OCI-LY1 (cell line): ENCODE results near the gene ALG9.
A peak's percentile ranks its signal among the peaks of the same experiment; 100 is the strongest.

Source experiments
- H2AFZ ChIP-seq: fragments of 200-600 bp; sonication (generic), shearing (Covaris generic); 2 replicates; pipeline ENCODE4 v1.6.0; 2014; ENCODE audit warnings: antibody characterized with exemption, mild to moderate bottlenecking, low read length
- H3F3A ChIP-seq: fragments of 200-600 bp; sonication (generic), shearing (Covaris generic); 2 replicates; pipeline ENCODE4 v1.6.0; 2014; ENCODE audit warnings: mild to moderate bottlenecking, antibody characterized with exemption, low read length, moderate library complexity; ENCODE audit not compliant: insufficient read depth
- H3K27ac ChIP-seq: fragments of 200-600 bp; sonication (generic); 2 replicates; pipeline ENCODE4 v1.5.1; 2014; ENCODE audit warnings: low read length, mixed run types, mild to moderate bottlenecking, low read depth; ENCODE audit not compliant: poor library complexity, severe bottlenecking
- H3K27me3 ChIP-seq: fragments of 200-600 bp; sonication (generic); 2 replicates; pipeline ENCODE4 v1.6.0; 2014; ENCODE audit warnings: antibody characterized with exemption, mild to moderate bottlenecking, low read length, moderate library complexity; ENCODE audit not compliant: insufficient read depth
- H3K36me3 ChIP-seq: fragments of 200-600 bp; sonication (generic); 2 replicates; pipeline ENCODE4 v1.6.1; 2014; ENCODE audit warnings: mild to moderate bottlenecking, antibody characterized with exemption, low read length, moderate library complexity, mixed read lengths; ENCODE audit not compliant: insufficient read depth
- H3K4me1 ChIP-seq: fragments of 200-600 bp; sonication (generic); 2 replicates; pipeline ENCODE4 v1.5.1; 2014; ENCODE audit warnings: mild to moderate bottlenecking, low read length, moderate library complexity; ENCODE audit not compliant: insufficient read depth, severe bottlenecking
- H3K4me2 ChIP-seq: fragments of 200-600 bp; sonication (generic), shearing (Covaris generic); 2 replicates; pipeline ENCODE4 v1.6.1; 2014; ENCODE audit warnings: low read length
- H3K4me3 ChIP-seq: fragments of 200-600 bp; sonication (generic); 2 replicates; pipeline ENCODE4 v1.5.1; 2014; ENCODE audit warnings: low read length, low read depth, mild to moderate bottlenecking, mixed read lengths; ENCODE audit not compliant: poor library complexity, severe bottlenecking
- H3K79me2 ChIP-seq: fragments of 200-600 bp; shearing (Covaris generic); 2 replicates; pipeline ENCODE4 v1.6.1; 2016; ENCODE audit warnings: mixed run types, low read length, mixed read lengths; ENCODE audit not compliant: insufficient read depth
- H3K9ac ChIP-seq: fragments of 200-600 bp; sonication (generic), shearing (Covaris generic); 2 replicates; pipeline ENCODE4 v1.6.1; 2014; ENCODE audit warnings: mild to moderate bottlenecking, low read length, mixed read lengths
- H3K9me2 ChIP-seq: fragments of 200-600 bp; sonication (generic), shearing (Covaris generic); 2 replicates; pipeline ENCODE4 v1.6.1; 2014; ENCODE audit warnings: low read depth, mild to moderate bottlenecking, low read length, mixed read lengths
- H3K9me3 ChIP-seq: fragments of 200-600 bp; shearing (Covaris generic); 2 replicates; pipeline ENCODE4 v1.6.1; 2014; ENCODE audit warnings: low read length, mixed read lengths
- H4K20me1 ChIP-seq: fragments of 200-600 bp; sonication (generic), shearing (Covaris generic); 2 replicates; pipeline ENCODE4 v1.6.0; 2016; ENCODE audit warnings: mild to moderate bottlenecking, low read length; ENCODE audit not compliant: insufficient read depth
- EZH2 ChIP-seq: fragments of 200-600 bp; sonication (generic), shearing (Covaris generic); IDR thresholded peaks from 2 replicates; pipeline ENCODE4 v1.8.0; 2017; ENCODE audit warnings: borderline replicate concordance, mixed run types, mild to moderate bottlenecking, antibody characterized with exemption, low read length, moderate library complexity, mixed read lengths
- TF ChIP-seq, protein P1 (sequence below): fragments of 200-600 bp; sonication (generic), shearing (Covaris generic); IDR thresholded peaks from 2 replicates; pipeline ENCODE4 v1.5.1; 2017; ENCODE audit warnings: mild to moderate bottlenecking, antibody characterized with exemption, low read length, moderate library complexity, mixed read lengths

ALG9 gene, protein sequence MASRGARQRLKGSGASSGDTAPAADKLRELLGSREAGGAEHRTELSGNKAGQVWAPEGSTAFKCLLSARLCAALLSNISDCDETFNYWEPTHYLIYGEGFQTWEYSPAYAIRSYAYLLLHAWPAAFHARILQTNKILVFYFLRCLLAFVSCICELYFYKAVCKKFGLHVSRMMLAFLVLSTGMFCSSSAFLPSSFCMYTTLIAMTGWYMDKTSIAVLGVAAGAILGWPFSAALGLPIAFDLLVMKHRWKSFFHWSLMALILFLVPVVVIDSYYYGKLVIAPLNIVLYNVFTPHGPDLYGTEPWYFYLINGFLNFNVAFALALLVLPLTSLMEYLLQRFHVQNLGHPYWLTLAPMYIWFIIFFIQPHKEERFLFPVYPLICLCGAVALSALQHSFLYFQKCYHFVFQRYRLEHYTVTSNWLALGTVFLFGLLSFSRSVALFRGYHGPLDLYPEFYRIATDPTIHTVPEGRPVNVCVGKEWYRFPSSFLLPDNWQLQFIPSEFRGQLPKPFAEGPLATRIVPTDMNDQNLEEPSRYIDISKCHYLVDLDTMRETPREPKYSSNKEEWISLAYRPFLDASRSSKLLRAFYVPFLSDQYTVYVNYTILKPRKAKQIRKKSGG

GRCh38 chr11:111870886-111871692, at the start of gene ALG9:
Gene ALG9 (minus strand): TSS chr11:111871581. CDS start chr11:111871482, 99 bp downstream.
- Histone ChIP-seq H3K9ac (peak within 1 kb of the TSS; percentile 85), H3K4me3 (peak within 1 kb of the TSS; percentile 80), H3F3A (0 out of 2 replicates have a peak, but pooled peaks cover 5% of the 10 kb centered on the region), H3K27ac (peak within 1 kb of the TSS; percentile 8), H3K9me2 (no peaks in the 10 kb centered on the region), H3K9me3 (no peaks in the 10 kb centered on the region), H3K4me1 (peaks cover 18% of the 10 kb centered on the region), H3K27me3 (no peaks in the 10 kb centered on the region), H4K20me1 (no peaks in the 10 kb centered on the region), H3K4me2 (peak within 1 kb of the TSS; percentile 91), H3K79me2 (no peaks in the 10 kb centered on the region), H2AFZ (peak within 1 kb of the TSS; percentile 96), H3K36me3 (peaks cover 39% of the 10 kb centered on the region)
- TF ChIP-seq EZH2 = no peak
- TF ChIP-seq, protein P1, sequence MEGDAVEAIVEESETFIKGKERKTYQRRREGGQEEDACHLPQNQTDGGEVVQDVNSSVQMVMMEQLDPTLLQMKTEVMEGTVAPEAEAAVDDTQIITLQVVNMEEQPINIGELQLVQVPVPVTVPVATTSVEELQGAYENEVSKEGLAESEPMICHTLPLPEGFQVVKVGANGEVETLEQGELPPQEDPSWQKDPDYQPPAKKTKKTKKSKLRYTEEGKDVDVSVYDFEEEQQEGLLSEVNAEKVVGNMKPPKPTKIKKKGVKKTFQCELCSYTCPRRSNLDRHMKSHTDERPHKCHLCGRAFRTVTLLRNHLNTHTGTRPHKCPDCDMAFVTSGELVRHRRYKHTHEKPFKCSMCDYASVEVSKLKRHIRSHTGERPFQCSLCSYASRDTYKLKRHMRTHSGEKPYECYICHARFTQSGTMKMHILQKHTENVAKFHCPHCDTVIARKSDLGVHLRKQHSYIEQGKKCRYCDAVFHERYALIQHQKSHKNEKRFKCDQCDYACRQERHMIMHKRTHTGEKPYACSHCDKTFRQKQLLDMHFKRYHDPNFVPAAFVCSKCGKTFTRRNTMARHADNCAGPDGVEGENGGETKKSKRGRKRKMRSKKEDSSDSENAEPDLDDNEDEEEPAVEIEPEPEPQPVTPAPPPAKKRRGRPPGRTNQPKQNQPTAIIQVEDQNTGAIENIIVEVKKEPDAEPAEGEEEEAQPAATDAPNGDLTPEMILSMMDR = peak; percentile 23; the same call in 1 of the 2 replicates

- Histone ChIP-seq H3K27me3 (no peaks in the 10 kb centered on the region), H3K4me3 (no peak overlapping the region)
Measured at GRCh38 chr11:111920908-111921307, 49.5 kb upstream of the ALG9 start.

More at GRCh38 chr11:111920908-111921307, 49.5 kb upstream of the ALG9 start:
- H2AFZ ChIP-seq = no peak overlapping the region
- H3K4me2 ChIP-seq = no peak overlapping the region
- peaks cover 8% of the 10 kb centered on the region for H3K4me1 ChIP-seq
- no peak overlapping the region for H3K27ac ChIP-seq
- H3K9me3 ChIP-seq = no peaks in the 10 kb centered on the region
- H3K9me2 ChIP-seq = no peaks in the 10 kb centered on the region
- no peaks in the 10 kb centered on the region for H3K36me3 ChIP-seq
- TF ChIP-seq EZH2 = no peak
- TF ChIP-seq, protein P1 = no peak
- H3K9ac ChIP-seq = no peak overlapping the region
- H3K79me2 ChIP-seq = no peaks in the 10 kb centered on the region
- no peaks in the 10 kb centered on the region for H3F3A ChIP-seq
- no peaks in the 10 kb centered on the region for H4K20me1 ChIP-seq
